Measurements from ENCODE around the gene FGD3. TPM values are rescaled to one million over a fixed set of nuclear protein-coding genes. Genes with fewer than 3 reads are reported as not detected.

Gene FGD3
- total and polyA plus RNA-seq, 2 donors (not counting 1 experiment from before 2014, with no cell fraction given): not detected

GRCh38 chr9:92979283-92980056 is 32.1 kb downstream of the FGD3 start:
- H3K36me3 ChIP-seq (ENCODE audit: control insufficient read depth, insufficient read depth, low read length): no peaks in the 10 kb centered on the region

GRCh38 chr9:92980085-92980745 is 32.9 kb downstream of the FGD3 start:
- H4K20me1 ChIP-seq (ENCODE audit: control insufficient read depth, extremely low read depth, insufficient read depth, low read length): no peaks in the 10 kb centered on the region
- peak in 1 of 2 donors; percentile 15 for DNase-seq (ENCODE audit: low read depth in 2 of 2)
- no peak overlapping the region for H2AFZ ChIP-seq (ENCODE audit: low read length)
- H3K9me3 ChIP-seq (ENCODE audit: control insufficient read depth, insufficient read depth, low read depth, low read length): no peaks in the 10 kb centered on the region
- H3K9ac ChIP-seq (ENCODE audit: insufficient read depth, low read length): no peak overlapping the region
- H3K27ac ChIP-seq (ENCODE audit: insufficient read depth, low read length): no peak overlapping the region
- H3K27me3 ChIP-seq (ENCODE audit: control insufficient read depth, insufficient read depth, low read length): no peaks in the 10 kb centered on the region
- no peaks in the 10 kb centered on the region for H3K36me3 ChIP-seq (ENCODE audit: control insufficient read depth, insufficient read depth, low read length)
- no peaks in the 10 kb centered on the region for H3K79me2 ChIP-seq (ENCODE audit: control insufficient read depth, insufficient read depth, low read length)
- no peak overlapping the region for H3K4me2 ChIP-seq (ENCODE audit: extremely low read depth, insufficient read depth, low read length)
- H3K4me1 ChIP-seq (ENCODE audit: control insufficient read depth, extremely low read depth, insufficient read depth, low read length): no peaks in the 10 kb centered on the region
- H3K4me3 ChIP-seq (replicated peaks in 1 of 4; ENCODE audit: control extremely low read depth in 1 of 4, insufficient read depth in 1 of 4, low read depth in 3 of 4, low read length in 4 of 4): no peak overlapping the region
- no peak for TF ChIP-seq CTCF (conservative IDR thresholded peaks at IDR 0.05 in 1 of 2, IDR thresholded peaks at IDR 0.05 in 1 of 2; ENCODE audit: low read depth in 1 of 2, low read length in 2 of 2)
- no peak for TF ChIP-seq EZH2 (IDR thresholded peaks at IDR 0.05; ENCODE audit: low read length, missing control alignments)

More at GRCh38 chr9:92979283-92980056, 32.1 kb downstream of the FGD3 start:
- no peaks in the 10 kb centered on the region for H3K9me3 ChIP-seq (ENCODE audit: control insufficient read depth, insufficient read depth, low read depth, low read length)
- H3K4me2 ChIP-seq (ENCODE audit: extremely low read depth, insufficient read depth, low read length): no peak overlapping the region
- H3K4me1 ChIP-seq (ENCODE audit: control insufficient read depth, extremely low read depth, insufficient read depth, low read length): no peaks in the 10 kb centered on the region
- no peaks in the 10 kb centered on the region for H3K27me3 ChIP-seq (ENCODE audit: control insufficient read depth, insufficient read depth, low read length)
- H3K27ac ChIP-seq (ENCODE audit: insufficient read depth, low read length): no peak overlapping the region
- TF ChIP-seq CTCF (conservative IDR thresholded peaks at IDR 0.05 in 1 of 2, IDR thresholded peaks at IDR 0.05 in 1 of 2; ENCODE audit: low read depth in 1 of 2, low read length in 2 of 2): no peak
- no peak for TF ChIP-seq EZH2 (IDR thresholded peaks at IDR 0.05; ENCODE audit: low read length, missing control alignments)
- no peak for DNase-seq (ENCODE audit: low read depth in 2 of 2)
- no peaks in the 10 kb centered on the region for H4K20me1 ChIP-seq (ENCODE audit: control insufficient read depth, extremely low read depth, insufficient read depth, low read length)
- no peak overlapping the region for H2AFZ ChIP-seq (ENCODE audit: low read length)
- no peaks in the 10 kb centered on the region for H3K79me2 ChIP-seq (ENCODE audit: control insufficient read depth, insufficient read depth, low read length)
- no peak overlapping the region for H3K4me3 ChIP-seq (replicated peaks in 1 of 4; ENCODE audit: control extremely low read depth in 1 of 4, insufficient read depth in 1 of 4, low read depth in 3 of 4, low read length in 4 of 4)
- no peak overlapping the region for H3K9ac ChIP-seq (ENCODE audit: insufficient read depth, low read length)

GRCh38 chr9:92982130-92982529 is 34.8 kb downstream of the FGD3 start:
- no peak overlapping the region for H3K4me3 ChIP-seq (replicated peaks in 1 of 4; ENCODE audit: control extremely low read depth in 1 of 4, insufficient read depth in 1 of 4, low read depth in 3 of 4, low read length in 4 of 4)
- DNase-seq (ENCODE audit: low read depth in 2 of 2): no peak
- no peak overlapping the region for H3K9ac ChIP-seq (ENCODE audit: insufficient read depth, low read length)
- no peaks in the 10 kb centered on the region for H3K9me3 ChIP-seq (ENCODE audit: control insufficient read depth, insufficient read depth, low read depth, low read length)
- H4K20me1 ChIP-seq (ENCODE audit: control insufficient read depth, extremely low read depth, insufficient read depth, low read length): no peaks in the 10 kb centered on the region
- H3K4me2 ChIP-seq (ENCODE audit: extremely low read depth, insufficient read depth, low read length): no peak overlapping the region
- no peaks in the 10 kb centered on the region for H3K79me2 ChIP-seq (ENCODE audit: control insufficient read depth, insufficient read depth, low read length)
- no peaks in the 10 kb centered on the region for H3K36me3 ChIP-seq (ENCODE audit: control insufficient read depth, insufficient read depth, low read length)
- no peak overlapping the region for H3K27ac ChIP-seq (ENCODE audit: insufficient read depth, low read length)
- no peaks in the 10 kb centered on the region for H3K27me3 ChIP-seq (ENCODE audit: control insufficient read depth, insufficient read depth, low read length)
- no peak overlapping the region for H2AFZ ChIP-seq (ENCODE audit: low read length)
- no peaks in the 10 kb centered on the region for H3K4me1 ChIP-seq (ENCODE audit: control insufficient read depth, extremely low read depth, insufficient read depth, low read length)
- TF ChIP-seq CTCF (conservative IDR thresholded peaks at IDR 0.05 in 1 of 2, IDR thresholded peaks at IDR 0.05 in 1 of 2; ENCODE audit: low read depth in 1 of 2, low read length in 2 of 2): no peak
- no peak for TF ChIP-seq EZH2 (IDR thresholded peaks at IDR 0.05; ENCODE audit: low read length, missing control alignments)

Data from fibroblast of lung (primary cell).